A673 (cell line): ENCODE measurements around the gene TCFL5. TPM values are rescaled to one million over a fixed set of nuclear protein-coding genes. Genes with fewer than 3 reads are reported as not detected.

ENCODE experiments used
- BruUV-seq: library from RNA; stranded (reverse); fragments of 400-500 nt; replicated peaks from 2 replicates; lab custom pipeline; 2021; lab: Mats Ljungman, UMichigan
- CTCF ChIA-PET: fragments of 300-600 bp; sonication (Branson Sonifier 250); formaldehyde crosslinking; loops from one replicate; lab custom pipeline; 2022; ENCODE audit warnings: antibody characterized with exemption; lab: Charles Lee
- POLR2A ChIA-PET: fragments of 300-600 bp; sonication (Branson Sonifier 250); formaldehyde crosslinking; loops from one replicate; lab custom pipeline; 2022; ENCODE audit warnings: antibody characterized with exemption; ENCODE audit not compliant: low non-redundant PET; lab: Charles Lee
- DNase-seq: peaks from one replicate; pipeline ENCODE4 v3.0.0-alpha.2; 2015; ENCODE audit warnings: low spot score
- H3K27ac ChIP-seq: fragments of 200-600 bp; sonication (generic); 2 replicates; pipeline ENCODE4 v1.5.1; 2016; ENCODE audit warnings: mixed run types, low read depth, mild to moderate bottlenecking, mixed read lengths, antibody characterized with exemption, low read length; ENCODE audit not compliant: poor library complexity, severe bottlenecking
- H3K27me3 ChIP-seq: fragments of 200-600 bp; sonication (generic); replicated peaks from 2 replicates; pipeline ENCODE4 v1.6.1; 2017; ENCODE audit warnings: mixed run types, low read depth, mild to moderate bottlenecking, mixed read lengths, antibody characterized with exemption, low read length; ENCODE audit not compliant: insufficient read depth, poor library complexity
- H3K36me3 ChIP-seq: fragments of 200-600 bp; sonication (generic); 2 replicates; pipeline ENCODE4 v1.6.1; 2016; ENCODE audit warnings: mixed run types, mild to moderate bottlenecking, mixed read lengths, antibody characterized with exemption, low read length; ENCODE audit not compliant: insufficient read depth, poor library complexity, severe bottlenecking
- H3K4me1 ChIP-seq: fragments of 200-600 bp; sonication (generic); 2 replicates; pipeline ENCODE4 v1.6.1; 2017; ENCODE audit warnings: mixed run types, mild to moderate bottlenecking, mixed read lengths, antibody characterized with exemption, low read length; ENCODE audit not compliant: insufficient read depth, poor library complexity, severe bottlenecking
- H3K4me3 ChIP-seq: fragments of 200-600 bp; sonication (generic); 2 replicates; pipeline ENCODE4 v1.5.1; 2016; ENCODE audit warnings: low read depth, mixed run types, mild to moderate bottlenecking, mixed read lengths, low read length; ENCODE audit not compliant: poor library complexity, severe bottlenecking
- H3K9me3 ChIP-seq: fragments of 200-600 bp; sonication (generic); 2 replicates; pipeline ENCODE4 v1.6.1; 2016; ENCODE audit warnings: mixed run types, low read depth, mild to moderate bottlenecking, mixed read lengths, antibody characterized with exemption, low read length; ENCODE audit not compliant: poor library complexity, severe bottlenecking
- EZH2 ChIP-seq: fragments of 200-600 bp; sonication (generic); IDR thresholded peaks from 2 replicates; pipeline ENCODE4 v1.6.1; 2017; ENCODE audit warnings: borderline replicate concordance, low read depth, mild to moderate bottlenecking, mixed read lengths, antibody characterized with exemption, low read length; ENCODE audit not compliant: poor library complexity, severe bottlenecking
- intact Hi-C: fragments of 100-400 bp; cut with micrococcal nuclease; formaldehyde crosslinking; loops from one replicate; pipeline ENCODE4 v1.10.0; 2022; ENCODE audit not compliant: unreplicated experiment
- total RNA-seq: library from RNA; stranded (reverse); gene quantifications from 2 replicates; pipeline ENCODE4 v1.2.3, GENCODE V29; 2021
- TF ChIP-seq, protein P1 (sequence below): fragments of 300-800, 200-600 bp; sonication (generic); conservative IDR thresholded peaks from 2 replicates; pipeline ENCODE4 v1.5.1; 2017; ENCODE audit warnings: low read depth, mild to moderate bottlenecking, antibody characterized with exemption, low read length, moderate library complexity, mixed read lengths

Gene TCFL5
- total RNA-seq, 1 experiment from 2014 or later: 13.9 TPM

DNA sequence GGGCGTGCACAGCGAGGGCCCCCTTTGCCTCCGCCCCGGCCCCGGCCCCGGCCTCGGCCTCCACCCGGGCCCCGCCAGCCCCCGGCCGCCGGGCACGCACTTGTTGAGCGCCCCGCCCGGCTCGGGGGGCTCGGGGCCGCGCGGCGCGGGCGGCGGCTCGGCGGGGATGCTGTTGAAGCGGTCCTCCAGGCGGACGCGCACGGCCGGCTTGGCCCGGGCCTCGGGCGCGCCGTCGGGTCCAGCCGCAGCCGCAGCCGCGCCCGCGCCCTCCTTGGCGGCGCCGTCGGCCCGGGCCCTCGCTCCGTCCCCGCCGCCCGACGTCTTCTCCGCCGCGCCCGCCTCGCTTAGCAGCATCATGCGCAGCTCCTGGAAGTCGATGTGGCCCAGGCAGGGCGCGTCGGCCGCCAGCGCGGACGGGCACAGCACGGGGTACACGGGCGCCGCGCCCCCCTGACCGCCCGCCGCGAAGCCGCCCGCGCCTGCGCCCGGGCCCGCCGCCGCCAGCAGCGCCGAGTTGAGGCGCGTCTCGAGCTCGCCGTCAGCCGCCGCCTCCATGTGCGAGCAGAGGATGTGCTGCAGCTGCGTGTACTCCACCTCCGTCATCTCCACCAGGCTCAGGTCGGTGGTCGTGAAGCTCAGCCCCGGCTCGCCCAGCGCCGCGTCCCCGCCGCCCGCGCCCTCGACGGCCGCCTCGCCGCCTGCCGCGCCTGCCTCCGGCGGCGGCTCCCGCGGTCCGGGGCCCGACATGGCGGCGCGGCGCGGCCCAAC lies 514 bp downstream of the TCFL5 start:
- CTCF ChIA-PET: no interaction called here
- peak overlapping the region; percentile 59 for H3K27ac ChIP-seq
- peak; percentile 51 for DNase-seq
- H3K4me1 ChIP-seq: peaks cover 10% of the 10 kb centered on the region
- no peaks in the 10 kb centered on the region for H3K27me3 ChIP-seq
- H3K9me3 ChIP-seq: no peaks in the 10 kb centered on the region
- peaks cover 17% of the 10 kb centered on the region for H3K36me3 ChIP-seq
- BruUV-seq: no TSS peak
- H3K4me3 ChIP-seq: peak overlapping the region; percentile 70
- POLR2A ChIA-PET: no interaction called here
- TF ChIP-seq, protein P1, sequence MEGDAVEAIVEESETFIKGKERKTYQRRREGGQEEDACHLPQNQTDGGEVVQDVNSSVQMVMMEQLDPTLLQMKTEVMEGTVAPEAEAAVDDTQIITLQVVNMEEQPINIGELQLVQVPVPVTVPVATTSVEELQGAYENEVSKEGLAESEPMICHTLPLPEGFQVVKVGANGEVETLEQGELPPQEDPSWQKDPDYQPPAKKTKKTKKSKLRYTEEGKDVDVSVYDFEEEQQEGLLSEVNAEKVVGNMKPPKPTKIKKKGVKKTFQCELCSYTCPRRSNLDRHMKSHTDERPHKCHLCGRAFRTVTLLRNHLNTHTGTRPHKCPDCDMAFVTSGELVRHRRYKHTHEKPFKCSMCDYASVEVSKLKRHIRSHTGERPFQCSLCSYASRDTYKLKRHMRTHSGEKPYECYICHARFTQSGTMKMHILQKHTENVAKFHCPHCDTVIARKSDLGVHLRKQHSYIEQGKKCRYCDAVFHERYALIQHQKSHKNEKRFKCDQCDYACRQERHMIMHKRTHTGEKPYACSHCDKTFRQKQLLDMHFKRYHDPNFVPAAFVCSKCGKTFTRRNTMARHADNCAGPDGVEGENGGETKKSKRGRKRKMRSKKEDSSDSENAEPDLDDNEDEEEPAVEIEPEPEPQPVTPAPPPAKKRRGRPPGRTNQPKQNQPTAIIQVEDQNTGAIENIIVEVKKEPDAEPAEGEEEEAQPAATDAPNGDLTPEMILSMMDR: no peak
- no peak for TF ChIP-seq EZH2
- intact Hi-C loops: no loop called here

DNA sequence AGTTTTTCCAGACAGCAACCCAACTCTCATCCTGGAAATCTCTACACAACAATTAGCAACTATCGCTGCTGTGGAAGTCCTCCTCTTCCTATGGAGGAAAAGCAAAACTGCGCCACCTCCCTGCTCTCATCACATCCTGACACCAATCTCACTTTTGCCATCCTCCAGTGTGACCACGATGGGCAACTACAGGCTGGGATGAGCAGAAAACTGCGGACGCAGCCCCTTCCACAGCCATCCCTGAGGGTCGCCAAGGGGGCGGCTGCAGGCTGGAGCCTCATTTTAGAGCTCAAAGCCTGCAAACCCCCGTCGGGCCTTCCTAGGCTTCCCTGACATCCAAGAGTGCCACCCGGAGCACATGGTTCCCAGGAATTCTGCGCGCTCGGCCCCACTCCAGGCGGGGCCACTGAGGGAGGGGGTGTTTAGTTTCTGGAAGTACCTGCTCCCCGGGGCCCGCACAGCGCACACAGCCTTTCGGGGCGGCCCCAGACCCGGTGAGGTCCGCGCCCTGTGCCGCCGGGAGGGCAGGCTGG lies 1.2 kb downstream of the TCFL5 start:
- Histone ChIP-seq H3K4me3 (peak overlapping the region; percentile 70), H3K36me3 (peaks cover 23% of the 10 kb centered on the region), H3K9me3 (no peaks in the 10 kb centered on the region), H3K27ac (peak overlapping the region; percentile 59), H3K4me1 (peaks cover 10% of the 10 kb centered on the region), H3K27me3 (no peaks in the 10 kb centered on the region)
- intact Hi-C loops: no loop called here
- no peak for TF ChIP-seq EZH2
- TF ChIP-seq, protein P1: peak; percentile 34; the same call in 1 of the 2 replicates
- ChIA-PET CTCF (no interaction called here), POLR2A (no interaction called here)
- no TSS peak for BruUV-seq
- peak; percentile 48 for DNase-seq

DNA sequence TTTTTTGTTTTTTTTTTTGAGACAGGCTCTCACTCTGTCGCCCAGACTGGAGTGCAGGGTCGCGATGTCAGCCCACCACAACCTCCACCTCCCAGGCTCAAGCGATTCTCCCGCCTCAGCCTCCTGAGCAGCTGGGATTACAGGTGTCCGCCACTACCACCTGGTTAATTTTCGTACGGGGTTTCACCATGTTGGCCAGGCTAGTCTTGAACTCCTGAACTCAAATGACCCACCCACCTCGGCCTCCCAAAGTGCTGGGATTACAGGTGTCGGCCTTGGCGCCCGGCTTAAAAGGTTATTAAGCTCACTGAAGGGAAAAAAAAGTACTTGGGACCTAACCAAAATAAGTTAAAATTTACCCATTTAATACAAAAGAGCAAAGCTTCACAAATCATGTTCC lies 1.9 kb downstream of the TCFL5 start:
- intact Hi-C loops: no loop called here
- Histone ChIP-seq H3K4me1 (peaks cover 10% of the 10 kb centered on the region), H3K27ac (no peak overlapping the region), H3K27me3 (no peaks in the 10 kb centered on the region), H3K9me3 (no peaks in the 10 kb centered on the region), H3K4me3 (peak overlapping the region; percentile 70), H3K36me3 (peaks cover 29% of the 10 kb centered on the region)
- POLR2A ChIA-PET: no interaction called here
- BruUV-seq: no TSS peak
- CTCF ChIA-PET: no interaction called here
- TF ChIP-seq EZH2: no peak
- TF ChIP-seq, protein P1: no peak
- DNase-seq: no peak
